ENCODE results near the gene HDAC10. TPM values are rescaled to one million over a fixed set of nuclear protein-coding genes. Genes with fewer than 3 reads are reported as not detected.
A peak's percentile ranks its signal among the peaks of the same experiment; 100 is the strongest.

HDAC10 gene
- total and polyA plus RNA-seq, 10 donors = 25.0 to 108 (median 69.9) TPM

DNA sequence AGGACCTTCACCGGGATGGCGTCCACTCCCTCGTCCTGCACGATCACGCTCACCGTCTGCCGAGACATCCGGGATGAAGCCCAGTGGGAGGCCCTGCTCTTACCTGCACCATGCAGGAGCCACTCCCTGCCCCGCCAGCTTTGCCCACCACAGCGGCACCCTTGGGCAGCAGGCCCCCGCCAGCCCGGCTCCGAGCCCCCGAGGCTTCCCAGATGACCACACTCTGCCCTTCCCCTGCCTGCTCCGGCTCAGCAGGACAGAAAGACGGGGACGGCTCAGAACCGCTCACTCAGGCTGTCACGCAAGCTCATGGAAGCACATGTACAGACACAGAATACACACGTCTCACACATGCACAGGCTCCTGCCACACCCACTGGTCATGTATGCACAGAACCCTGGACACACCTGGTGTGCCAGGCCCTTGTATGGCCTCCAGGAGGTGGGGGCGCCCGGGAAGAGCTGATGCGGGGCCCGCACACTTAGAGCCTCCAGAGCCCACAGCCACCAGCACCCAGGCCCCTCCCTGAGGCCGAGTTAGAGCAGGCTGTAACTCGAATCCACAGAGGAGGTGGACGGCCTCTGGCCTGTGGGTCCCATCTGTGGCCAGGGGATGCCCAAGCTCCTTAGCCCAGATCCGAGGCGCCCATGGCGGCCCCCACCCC, 28.0 kb upstream of the HDAC10 start:
- no peak for DNase-seq
- no peaks in the 10 kb centered on the region for H3K9me3 ChIP-seq
- intact Hi-C loops (cut with DNase I; ENCODE audit: low total_unique reads) = no loop called here
- H3K27me3 ChIP-seq (replicated peaks in 1 of 7) = no peaks in the 10 kb centered on the region
- TF ChIP-seq POLR2A (IDR thresholded peaks at IDR 0.05) (no peak), POLR2AphosphoS5 (IDR thresholded peaks at IDR 0.05) (peak in 2 of 3 donors; percentile 6 to 38), CTCF (IDR thresholded peaks at IDR 0.05 in 8 of 11, conservative IDR thresholded peaks at IDR 0.05 in 3 of 11) (no peak)
- H3K4me1 ChIP-seq = peaks cover 0 to 57% (median 35%) of the 10 kb centered on the region in 6 donors
- peaks cover 0 to 97% (median 77%) of the 10 kb centered on the region in 6 donors for H3K36me3 ChIP-seq
- whole genome bisulfite sequencing, 5 donors = 88 to 93% (median 91%) methylated on average over 22 to 30 of the region's 30 CpGs
- no peak overlapping the region for H3K4me3 ChIP-seq
- H3K27ac ChIP-seq = no peak overlapping the region

DNA sequence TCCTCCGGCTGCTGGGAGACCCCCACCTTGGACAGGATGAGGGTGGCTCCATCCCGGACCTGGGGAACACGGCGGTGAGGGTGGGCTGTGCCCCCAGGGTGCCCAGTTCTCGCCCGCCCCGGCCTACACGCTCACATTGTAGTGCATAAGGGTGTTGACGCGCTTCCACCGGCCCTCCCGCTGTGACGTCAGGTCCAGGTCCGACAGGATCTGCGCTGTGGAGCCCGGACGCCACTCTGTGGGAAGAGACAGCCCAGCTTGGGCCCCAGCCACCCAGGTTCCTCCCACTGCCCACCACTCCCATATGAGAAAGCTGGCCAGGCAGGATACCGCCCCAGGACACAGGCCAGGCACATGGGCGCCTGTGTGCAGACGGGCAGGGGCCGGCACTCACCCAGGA, 27.4 kb upstream of the HDAC10 start:
- WGBS, 5 donors = 87 to 96% (median 92%) methylated on average over 16 to 21 of the region's 21 CpGs
- no peaks in the 10 kb centered on the region for H3K27me3 ChIP-seq (replicated peaks in 1 of 7)
- H3K4me1 ChIP-seq = peaks cover 0 to 57% (median 34%) of the 10 kb centered on the region in 6 donors
- no peak for DNase-seq
- peaks cover 0 to 94% (median 75%) of the 10 kb centered on the region in 6 donors for H3K36me3 ChIP-seq
- no peak overlapping the region for H3K27ac ChIP-seq
- H3K9me3 ChIP-seq = no peaks in the 10 kb centered on the region
- intact Hi-C loops (cut with DNase I; ENCODE audit: low total_unique reads) = no loop called here
- TF ChIP-seq CTCF (IDR thresholded peaks at IDR 0.05 in 8 of 11, conservative IDR thresholded peaks at IDR 0.05 in 3 of 11) = no peak
- no peak for TF ChIP-seq POLR2A (IDR thresholded peaks at IDR 0.05)
- TF ChIP-seq POLR2AphosphoS5 (IDR thresholded peaks at IDR 0.05) = peak in 2 of 3 donors; percentile 7 to 11
- no peak overlapping the region for H3K4me3 ChIP-seq

- Histone ChIP-seq H3K4me3 (no peak overlapping the region), H3K9me3 (no peaks in the 10 kb centered on the region), H3K27ac (no peak overlapping the region), H3K4me1 (peaks cover 0 to 55% (median 32%) of the 10 kb centered on the region in 6 donors), H3K27me3 (replicated peaks in 1 of 7) (peaks cover 0 to 3% (median 0%) of the 10 kb centered on the region in 7 donors), H3K36me3 (peaks cover 0 to 87% (median 68%) of the 10 kb centered on the region in 6 donors)
- no peak for DNase-seq
- 84 to 90% (median 85%) methylated on average over 24 to 25 of the region's 25 CpGs for WGBS, 5 donors
- TF ChIP-seq POLR2AphosphoS5 (IDR thresholded peaks at IDR 0.05) = peak in 2 of 3 donors; percentile 4 to 5
- no peak for TF ChIP-seq CTCF (IDR thresholded peaks at IDR 0.05 in 8 of 11, conservative IDR thresholded peaks at IDR 0.05 in 3 of 11)
- intact Hi-C loops (cut with DNase I; ENCODE audit: low total_unique reads) = no loop called here
Observed at GRCh38 chr22:50277761-50278160, 26.7 kb upstream of the HDAC10 start.

- intact Hi-C loops (cut with DNase I; ENCODE audit: low total_unique reads) = no loop called here
- no peak overlapping the region for H3K4me3 ChIP-seq
- TF ChIP-seq POLR2AphosphoS5 (IDR thresholded peaks at IDR 0.05) (peak in 1 of 3 donors; percentile 27), POLR2A (IDR thresholded peaks at IDR 0.05) (no peak), CTCF (IDR thresholded peaks at IDR 0.05 in 8 of 11, conservative IDR thresholded peaks at IDR 0.05 in 3 of 11) (peak in 8 of 11 experiments; percentile 15 to 85 (median 75))
Observed at GRCh38 chr22:50276143-50276542, 25.1 kb upstream of the HDAC10 start.

More at GRCh38 chr22:50276143-50276542, 25.1 kb upstream of the HDAC10 start:
- H3K4me1 ChIP-seq = peaks cover 11 to 59% (median 37%) of the 10 kb centered on the region in 6 donors
- DNase-seq = peak; percentile 87
- H3K36me3 ChIP-seq = peaks cover 0 to 71% (median 56%) of the 10 kb centered on the region in 6 donors
- 48 to 72% (median 63%) methylated on average over 24 to 25 of the region's 25 CpGs for WGBS, 5 donors
- no peaks in the 10 kb centered on the region for H3K9me3 ChIP-seq
- H3K27ac ChIP-seq = peak overlapping the region in 5 of 8 donors; percentile 2 to 59 (median 46)
- peaks cover 0 to 19% (median 10%) of the 10 kb centered on the region in 7 donors for H3K27me3 ChIP-seq (replicated peaks in 1 of 7)
